Measurements from ENCODE around the gene SYNJ1. TPM values are rescaled to one million over a fixed set of nuclear protein-coding genes. Genes with fewer than 3 reads are reported as not detected.
A peak's percentile ranks its signal among the peaks of the same experiment; 100 is the strongest.

SYNJ1 gene
- total and polyA plus RNA-seq, 2 of the 13 experiments (the other 11 are each of a cell fraction or from before 2014, with no cell fraction given) = 2.0 to 2.7 TPM

DNA sequence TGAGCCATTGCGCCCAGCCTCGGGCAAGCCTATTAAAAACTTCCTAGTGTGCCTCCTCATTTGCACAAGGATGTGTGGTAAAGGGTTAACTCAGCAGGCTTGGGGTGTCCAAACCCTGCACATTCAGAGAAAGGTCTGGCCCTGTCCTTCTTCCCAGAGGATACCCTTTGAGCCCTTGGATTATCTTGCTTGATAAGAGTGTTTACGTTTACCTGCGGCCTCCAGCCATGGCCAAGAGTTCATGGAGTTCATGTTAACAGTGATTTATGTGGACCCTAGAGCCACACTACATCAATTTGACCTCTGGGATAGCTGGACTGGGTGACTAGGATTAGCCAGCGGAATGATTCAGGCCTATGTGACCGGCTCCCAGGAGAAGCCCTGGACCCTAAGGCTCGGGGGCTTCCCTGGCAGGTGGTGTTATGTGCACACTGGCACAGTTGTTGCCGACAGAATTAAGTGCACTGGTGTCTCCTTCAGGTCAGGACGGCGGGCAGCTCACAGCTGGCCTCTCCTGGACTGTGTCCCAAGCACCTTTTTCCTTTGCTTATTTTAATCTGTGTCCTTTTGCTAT, 134.8 kb downstream of the SYNJ1 start (continued):
- TF ChIP-seq PRDM10 (CRISPR knock-in tag; IDR thresholded peaks at IDR 0.05; ENCODE audit: low read depth) (peak; percentile 68), POLR2AphosphoS5 (IDR thresholded peaks at IDR 0.05; ENCODE audit: low read depth, low read length) (no peak), ZNF615 (CRISPR knock-in tag; IDR thresholded peaks at IDR 0.05; ENCODE audit: borderline replicate concordance) (no peak), PAX8 (CRISPR knock-in tag; IDR thresholded peaks at IDR 0.05; ENCODE audit: borderline replicate concordance) (no peak), HDAC1 (CRISPR knock-in tag; IDR thresholded peaks at IDR 0.05) (peak; percentile 99), SOX6 (IDR thresholded peaks at IDR 0.05) (no peak), SOX6 (CRISPR knock-in tag; IDR thresholded peaks at IDR 0.05) (peak; percentile 94), RBM22 (optimal IDR thresholded peaks at IDR 0.05; ENCODE audit: low read length) (no peak), ZNF674 (CRISPR knock-in tag; IDR thresholded peaks at IDR 0.05; ENCODE audit: low read depth) (no peak), PHF8 (CRISPR knock-in tag; IDR thresholded peaks at IDR 0.05) (peak; percentile 51), SKI (IDR thresholded peaks at IDR 0.05; ENCODE audit: partially characterized antibody) (peak; percentile 88), ASH2L (IDR thresholded peaks at IDR 0.05; ENCODE audit: insufficient read length, low read depth, low read length) (peak; percentile 64), ZNF768 (CRISPR knock-in tag; IDR thresholded peaks at IDR 0.05) (no peak), ZNF556 (CRISPR knock-in tag; IDR thresholded peaks at IDR 0.05; ENCODE audit: borderline replicate concordance) (peak; percentile 93), AKAP8 (CRISPR knock-in tag; IDR thresholded peaks at IDR 0.05) (peak; percentile 86), ZNF776 (CRISPR knock-in tag; IDR thresholded peaks at IDR 0.05) (no peak), NFIC (IDR thresholded peaks at IDR 0.05; ENCODE audit: low read length) (peak; percentile 87)
- TF ChIP-seq, protein P1, sequence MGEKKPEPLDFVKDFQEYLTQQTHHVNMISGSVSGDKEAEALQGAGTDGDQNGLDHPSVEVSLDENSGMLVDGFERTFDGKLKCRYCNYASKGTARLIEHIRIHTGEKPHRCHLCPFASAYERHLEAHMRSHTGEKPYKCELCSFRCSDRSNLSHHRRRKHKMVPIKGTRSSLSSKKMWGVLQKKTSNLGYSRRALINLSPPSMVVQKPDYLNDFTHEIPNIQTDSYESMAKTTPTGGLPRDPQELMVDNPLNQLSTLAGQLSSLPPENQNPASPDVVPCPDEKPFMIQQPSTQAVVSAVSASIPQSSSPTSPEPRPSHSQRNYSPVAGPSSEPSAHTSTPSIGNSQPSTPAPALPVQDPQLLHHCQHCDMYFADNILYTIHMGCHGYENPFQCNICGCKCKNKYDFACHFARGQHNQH (CRISPR knock-in tag; IDR thresholded peaks at IDR 0.05) = peak; percentile 88
- TF ChIP-seq, protein P2, sequence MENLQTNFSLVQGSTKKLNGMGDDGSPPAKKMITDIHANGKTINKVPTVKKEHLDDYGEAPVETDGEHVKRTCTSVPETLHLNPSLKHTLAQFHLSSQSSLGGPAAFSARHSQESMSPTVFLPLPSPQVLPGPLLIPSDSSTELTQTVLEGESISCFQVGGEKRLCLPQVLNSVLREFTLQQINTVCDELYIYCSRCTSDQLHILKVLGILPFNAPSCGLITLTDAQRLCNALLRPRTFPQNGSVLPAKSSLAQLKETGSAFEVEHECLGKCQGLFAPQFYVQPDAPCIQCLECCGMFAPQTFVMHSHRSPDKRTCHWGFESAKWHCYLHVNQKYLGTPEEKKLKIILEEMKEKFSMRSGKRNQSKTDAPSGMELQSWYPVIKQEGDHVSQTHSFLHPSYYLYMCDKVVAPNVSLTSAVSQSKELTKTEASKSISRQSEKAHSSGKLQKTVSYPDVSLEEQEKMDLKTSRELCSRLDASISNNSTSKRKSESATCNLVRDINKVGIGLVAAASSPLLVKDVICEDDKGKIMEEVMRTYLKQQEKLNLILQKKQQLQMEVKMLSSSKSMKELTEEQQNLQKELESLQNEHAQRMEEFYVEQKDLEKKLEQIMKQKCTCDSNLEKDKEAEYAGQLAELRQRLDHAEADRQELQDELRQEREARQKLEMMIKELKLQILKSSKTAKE (CRISPR knock-in tag; IDR thresholded peaks at IDR 0.05; ENCODE audit: borderline replicate concordance) = peak; percentile 94
- TF ChIP-seq, protein P3, sequence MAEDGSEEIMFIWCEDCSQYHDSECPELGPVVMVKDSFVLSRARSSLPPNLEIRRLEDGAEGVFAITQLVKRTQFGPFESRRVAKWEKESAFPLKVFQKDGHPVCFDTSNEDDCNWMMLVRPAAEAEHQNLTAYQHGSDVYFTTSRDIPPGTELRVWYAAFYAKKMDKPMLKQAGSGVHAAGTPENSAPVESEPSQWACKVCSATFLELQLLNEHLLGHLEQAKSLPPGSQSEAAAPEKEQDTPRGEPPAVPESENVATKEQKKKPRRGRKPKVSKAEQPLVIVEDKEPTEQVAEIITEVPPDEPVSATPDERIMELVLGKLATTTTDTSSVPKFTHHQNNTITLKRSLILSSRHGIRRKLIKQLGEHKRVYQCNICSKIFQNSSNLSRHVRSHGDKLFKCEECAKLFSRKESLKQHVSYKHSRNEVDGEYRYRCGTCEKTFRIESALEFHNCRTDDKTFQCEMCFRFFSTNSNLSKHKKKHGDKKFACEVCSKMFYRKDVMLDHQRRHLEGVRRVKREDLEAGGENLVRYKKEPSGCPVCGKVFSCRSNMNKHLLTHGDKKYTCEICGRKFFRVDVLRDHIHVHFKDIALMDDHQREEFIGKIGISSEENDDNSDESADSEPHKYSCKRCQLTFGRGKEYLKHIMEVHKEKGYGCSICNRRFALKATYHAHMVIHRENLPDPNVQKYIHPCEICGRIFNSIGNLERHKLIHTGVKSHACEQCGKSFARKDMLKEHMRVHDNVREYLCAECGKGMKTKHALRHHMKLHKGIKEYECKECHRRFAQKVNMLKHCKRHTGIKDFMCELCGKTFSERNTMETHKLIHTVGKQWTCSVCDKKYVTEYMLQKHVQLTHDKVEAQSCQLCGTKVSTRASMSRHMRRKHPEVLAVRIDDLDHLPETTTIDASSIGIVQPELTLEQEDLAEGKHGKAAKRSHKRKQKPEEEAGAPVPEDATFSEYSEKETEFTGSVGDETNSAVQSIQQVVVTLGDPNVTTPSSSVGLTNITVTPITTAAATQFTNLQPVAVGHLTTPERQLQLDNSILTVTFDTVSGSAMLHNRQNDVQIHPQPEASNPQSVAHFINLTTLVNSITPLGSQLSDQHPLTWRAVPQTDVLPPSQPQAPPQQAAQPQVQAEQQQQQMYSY (CRISPR knock-in tag; IDR thresholded peaks at IDR 0.05) = 0 out of 2 replicates have a peak, but pooled peaks have one; percentile 19
